HEK293 (cell line): ENCODE data around the gene PUM1.

Experiments used
- CTCF ChIA-PET: fragments of 350-600 bp; formaldehyde crosslinking; extraction: SDS; loops from one replicate; lab custom pipeline; 2021; ENCODE audit warnings: antibody characterized with exemption; lab: Yijun Ruan, JAX
- POLR2A ChIA-PET: fragments of 300-600 bp; formaldehyde crosslinking; extraction: SDS; loops from one replicate; lab custom pipeline; 2020; ENCODE audit warnings: antibody characterized with exemption, inconsistent platforms; lab: Yijun Ruan, JAX
- H3K27ac ChIP-seq: fragments of 200-500 bp; sonication (Bioruptor generic); 2 replicates; pipeline ENCODE4 v1.5.1; 2014; ENCODE audit warnings: low read depth, low read length, control low read depth, inconsistent platforms; ENCODE audit errors: extremely low read depth
- H3K36me3 ChIP-seq, 2 experiments: fragments of 200-500 bp in 1 of 2; sonication (Bioruptor generic) in 1 of 2; 1 replicate in 1 of 2; 2 replicates in 1 of 2; pipeline ENCODE4 v1.5.1; 2014 to 2017; ENCODE audit warnings: inconsistent platforms in 2 of 2, low read length in 2 of 2; ENCODE audit not compliant: control insufficient read depth in 2 of 2, insufficient read depth in 1 of 2
- H3K4me1 ChIP-seq: fragments of 200-500 bp; sonication (Bioruptor generic); 2 replicates; pipeline ENCODE4 v1.5.1; 2014; ENCODE audit warnings: mild to moderate bottlenecking, low read length, inconsistent platforms; ENCODE audit not compliant: control insufficient read depth, insufficient read depth
- H3K4me3 ChIP-seq: 2 replicates; pipeline ENCODE4 v1.5.1; 2011; ENCODE audit warnings: low read depth, mild to moderate bottlenecking, control low read depth, low read length, moderate library complexity
- H3K9me3 ChIP-seq: fragments of 200-500 bp; sonication (Bioruptor generic); 2 replicates; pipeline ENCODE4 v1.5.1; 2014; ENCODE audit warnings: low read depth, low read length, inconsistent platforms; ENCODE audit not compliant: control insufficient read depth, insufficient read depth
- ELK4 ChIP-seq: IDR thresholded peaks from 2 replicates; pipeline ENCODE4 v1.6.1; 2011; ENCODE audit warnings: mild to moderate bottlenecking, low read depth, low read length, borderline replicate concordance
- GLIS1 ChIP-seq: fragments of 450-650 bp; formaldehyde crosslinking; IDR thresholded peaks from 2 replicates; pipeline ENCODE4 v1.5.1; 2016; ENCODE audit warnings: missing biosample characterization, missing genetic modification characterization
- WT1 ChIP-seq: fragments of 450-650 bp; formaldehyde crosslinking; IDR thresholded peaks from 2 replicates; pipeline ENCODE4 v1.5.1; 2016; ENCODE audit warnings: missing biosample characterization, missing genetic modification characterization
- ZNF221 ChIP-seq: fragments of 450-650 bp; formaldehyde crosslinking; IDR thresholded peaks from 2 replicates; pipeline ENCODE4 v1.5.1; 2017; ENCODE audit warnings: missing biosample characterization, missing genetic modification characterization, borderline replicate concordance
- ZNF391 ChIP-seq: fragments of 450-650 bp; formaldehyde crosslinking; IDR thresholded peaks from 2 replicates; pipeline ENCODE4 v1.5.1; 2016; ENCODE audit warnings: low read depth, missing biosample characterization, missing genetic modification characterization, borderline replicate concordance
- ZNF426 ChIP-seq: fragments of 450-650 bp; formaldehyde crosslinking; IDR thresholded peaks from 2 replicates; pipeline ENCODE4 v1.5.1; 2017; ENCODE audit warnings: missing biosample characterization, missing genetic modification characterization, mild to moderate bottlenecking, inconsistent platforms, moderate library complexity
- ZNF571 ChIP-seq: fragments of 450-650 bp; formaldehyde crosslinking; IDR thresholded peaks from 2 replicates; pipeline ENCODE4 v1.5.0; 2017; ENCODE audit warnings: missing biosample characterization, missing genetic modification characterization
- TF ChIP-seq, protein P1 (sequence below): fragments of 450-650 bp; formaldehyde crosslinking; IDR thresholded peaks from 2 replicates; pipeline ENCODE4 v1.5.1; 2016; ENCODE audit warnings: missing biosample characterization, missing genetic modification characterization
- TF ChIP-seq, protein P2 (sequence below): fragments of 450-650 bp; formaldehyde crosslinking; IDR thresholded peaks from 2 replicates; pipeline ENCODE4 v1.5.1; 2017; ENCODE audit warnings: missing biosample characterization, missing genetic modification characterization
- TF ChIP-seq, protein P3 (sequence below): fragments of 450-650 bp; formaldehyde crosslinking; IDR thresholded peaks from 2 replicates; pipeline ENCODE4 v1.5.1; 2016; ENCODE audit warnings: missing biosample characterization, missing genetic modification characterization

PUM1 gene

GRCh38 chr1:30927448-30927847 lies 138.1 kb downstream of the PUM1 start:
- no peaks in the 10 kb centered on the region for H3K9me3 ChIP-seq
- no peaks in the 10 kb centered on the region for H3K4me1 ChIP-seq
- TF ChIP-seq ZNF426 (no peak), ZNF571 (tag by site-specific recombination) (no peak), WT1 (peak; percentile 88), GLIS1 (tag by site-specific recombination) (no peak), ZNF221 (tag by site-specific recombination) (no peak), ELK4 (no peak)
- TF ChIP-seq, protein P1, sequence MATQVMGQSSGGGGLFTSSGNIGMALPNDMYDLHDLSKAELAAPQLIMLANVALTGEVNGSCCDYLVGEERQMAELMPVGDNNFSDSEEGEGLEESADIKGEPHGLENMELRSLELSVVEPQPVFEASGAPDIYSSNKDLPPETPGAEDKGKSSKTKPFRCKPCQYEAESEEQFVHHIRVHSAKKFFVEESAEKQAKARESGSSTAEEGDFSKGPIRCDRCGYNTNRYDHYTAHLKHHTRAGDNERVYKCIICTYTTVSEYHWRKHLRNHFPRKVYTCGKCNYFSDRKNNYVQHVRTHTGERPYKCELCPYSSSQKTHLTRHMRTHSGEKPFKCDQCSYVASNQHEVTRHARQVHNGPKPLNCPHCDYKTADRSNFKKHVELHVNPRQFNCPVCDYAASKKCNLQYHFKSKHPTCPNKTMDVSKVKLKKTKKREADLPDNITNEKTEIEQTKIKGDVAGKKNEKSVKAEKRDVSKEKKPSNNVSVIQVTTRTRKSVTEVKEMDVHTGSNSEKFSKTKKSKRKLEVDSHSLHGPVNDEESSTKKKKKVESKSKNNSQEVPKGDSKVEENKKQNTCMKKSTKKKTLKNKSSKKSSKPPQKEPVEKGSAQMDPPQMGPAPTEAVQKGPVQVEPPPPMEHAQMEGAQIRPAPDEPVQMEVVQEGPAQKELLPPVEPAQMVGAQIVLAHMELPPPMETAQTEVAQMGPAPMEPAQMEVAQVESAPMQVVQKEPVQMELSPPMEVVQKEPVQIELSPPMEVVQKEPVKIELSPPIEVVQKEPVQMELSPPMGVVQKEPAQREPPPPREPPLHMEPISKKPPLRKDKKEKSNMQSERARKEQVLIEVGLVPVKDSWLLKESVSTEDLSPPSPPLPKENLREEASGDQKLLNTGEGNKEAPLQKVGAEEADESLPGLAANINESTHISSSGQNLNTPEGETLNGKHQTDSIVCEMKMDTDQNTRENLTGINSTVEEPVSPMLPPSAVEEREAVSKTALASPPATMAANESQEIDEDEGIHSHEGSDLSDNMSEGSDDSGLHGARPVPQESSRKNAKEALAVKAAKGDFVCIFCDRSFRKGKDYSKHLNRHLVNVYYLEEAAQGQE: no peak
- TF ChIP-seq, protein P2, sequence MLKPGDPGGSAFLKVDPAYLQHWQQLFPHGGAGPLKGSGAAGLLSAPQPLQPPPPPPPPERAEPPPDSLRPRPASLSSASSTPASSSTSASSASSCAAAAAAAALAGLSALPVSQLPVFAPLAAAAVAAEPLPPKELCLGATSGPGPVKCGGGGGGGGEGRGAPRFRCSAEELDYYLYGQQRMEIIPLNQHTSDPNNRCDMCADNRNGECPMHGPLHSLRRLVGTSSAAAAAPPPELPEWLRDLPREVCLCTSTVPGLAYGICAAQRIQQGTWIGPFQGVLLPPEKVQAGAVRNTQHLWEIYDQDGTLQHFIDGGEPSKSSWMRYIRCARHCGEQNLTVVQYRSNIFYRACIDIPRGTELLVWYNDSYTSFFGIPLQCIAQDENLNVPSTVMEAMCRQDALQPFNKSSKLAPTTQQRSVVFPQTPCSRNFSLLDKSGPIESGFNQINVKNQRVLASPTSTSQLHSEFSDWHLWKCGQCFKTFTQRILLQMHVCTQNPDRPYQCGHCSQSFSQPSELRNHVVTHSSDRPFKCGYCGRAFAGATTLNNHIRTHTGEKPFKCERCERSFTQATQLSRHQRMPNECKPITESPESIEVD (tag by site-specific recombination): 0 out of 2 replicates have a peak, but pooled peaks have one; percentile 15
- peaks cover 0 to 18% of the 10 kb centered on the region in 2 experiments; a peak in 1 of 3 replicates for H3K36me3 ChIP-seq
- CTCF ChIA-PET: interaction anchor here (2.3 to 3.7 kb wide), 4 partner anchors 8 to 208 kb away, joined by 12 to 30 read pairs (median 20); no protein-coding TSS in a partner anchor
- H3K4me3 ChIP-seq: no peak overlapping the region
- H3K27ac ChIP-seq: no peak overlapping the region
- POLR2A ChIA-PET: no interaction called here

DNA sequence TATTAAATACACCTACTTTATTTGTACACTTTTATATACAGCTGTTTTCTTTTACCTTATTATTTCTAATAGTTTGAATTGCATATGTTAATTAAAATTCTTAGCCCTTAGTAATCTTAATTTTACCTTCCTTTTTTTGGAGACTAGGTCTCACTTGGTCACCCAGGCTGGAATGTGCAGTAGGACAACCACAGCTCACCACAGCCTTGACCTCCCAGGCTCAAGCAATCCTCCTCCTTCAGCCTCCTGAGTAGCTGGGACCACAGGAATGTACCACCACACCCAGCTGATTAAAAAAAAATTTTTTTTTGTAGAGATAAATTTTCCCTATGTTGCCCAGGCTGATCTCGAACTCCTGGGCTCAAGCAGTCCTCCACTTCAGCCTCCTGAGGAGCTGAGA lies 141.9 kb downstream of the PUM1 start:
- CTCF ChIA-PET: interaction anchor here (0.6 to 7.4 kb wide), 11 partner anchors 10 to 1675 kb away, joined by 3 to 63 read pairs (median 3); no protein-coding TSS in a partner anchor

More for the DNA sequence above, 141.9 kb downstream of the PUM1 start:
- no peak for TF ChIP-seq ZNF391 (tag by site-specific recombination)
- TF ChIP-seq, protein P3, sequence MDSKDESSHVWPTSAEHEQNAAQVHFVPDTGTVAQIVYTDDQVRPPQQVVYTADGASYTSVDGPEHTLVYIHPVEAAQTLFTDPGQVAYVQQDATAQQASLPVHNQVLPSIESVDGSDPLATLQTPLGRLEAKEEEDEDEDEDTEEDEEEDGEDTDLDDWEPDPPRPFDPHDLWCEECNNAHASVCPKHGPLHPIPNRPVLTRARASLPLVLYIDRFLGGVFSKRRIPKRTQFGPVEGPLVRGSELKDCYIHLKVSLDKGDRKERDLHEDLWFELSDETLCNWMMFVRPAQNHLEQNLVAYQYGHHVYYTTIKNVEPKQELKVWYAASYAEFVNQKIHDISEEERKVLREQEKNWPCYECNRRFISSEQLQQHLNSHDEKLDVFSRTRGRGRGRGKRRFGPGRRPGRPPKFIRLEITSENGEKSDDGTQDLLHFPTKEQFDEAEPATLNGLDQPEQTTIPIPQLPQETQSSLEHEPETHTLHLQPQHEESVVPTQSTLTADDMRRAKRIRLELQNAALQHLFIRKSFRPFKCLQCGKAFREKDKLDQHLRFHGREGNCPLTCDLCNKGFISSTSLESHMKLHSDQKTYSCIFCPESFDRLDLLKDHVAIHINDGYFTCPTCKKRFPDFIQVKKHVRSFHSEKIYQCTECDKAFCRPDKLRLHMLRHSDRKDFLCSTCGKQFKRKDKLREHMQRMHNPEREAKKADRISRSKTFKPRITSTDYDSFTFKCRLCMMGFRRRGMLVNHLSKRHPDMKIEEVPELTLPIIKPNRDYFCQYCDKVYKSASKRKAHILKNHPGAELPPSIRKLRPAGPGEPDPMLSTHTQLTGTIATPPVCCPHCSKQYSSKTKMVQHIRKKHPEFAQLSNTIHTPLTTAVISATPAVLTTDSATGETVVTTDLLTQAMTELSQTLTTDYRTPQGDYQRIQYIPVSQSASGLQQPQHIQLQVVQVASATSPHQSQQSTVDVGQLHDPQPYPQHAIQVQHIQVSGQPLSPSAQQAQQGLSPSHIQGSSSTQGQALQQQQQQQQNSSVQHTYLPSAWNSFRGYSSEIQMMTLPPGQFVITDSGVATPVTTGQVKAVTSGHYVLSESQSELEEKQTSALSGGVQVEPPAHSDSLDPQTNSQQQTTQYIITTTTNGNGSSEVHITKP: 0 out of 2 replicates have a peak, but pooled peaks have one; percentile 19
- Histone ChIP-seq H3K4me3 (no peak overlapping the region), H3K27ac (no peak overlapping the region), H3K36me3 (no peaks in the 10 kb centered on the region), H3K9me3 (no peaks in the 10 kb centered on the region), H3K4me1 (no peaks in the 10 kb centered on the region)
- POLR2A ChIA-PET: no interaction called here
